DOHH2 (cell line): ENCODE data around the gene EPB41L5.
"Not testable (repeated sequence)": the region's sequence is repeated elsewhere in the genome, so short reads cannot be mapped to it uniquely, and the experiment has no call there.

ENCODE experiments used
- CTCF ChIP-seq: fragments of 200-600 bp; sonication (generic); IDR thresholded peaks from one replicate; pipeline ENCODE4 v1.5.1; 2014; ENCODE audit warnings: antibody characterized with exemption, mild to moderate bottlenecking, low read depth, low read length; ENCODE audit not compliant: poor library complexity, severe bottlenecking
- EZH2phosphoT487 ChIP-seq: fragments of 200-600 bp; sonication (generic); IDR thresholded peaks from 2 replicates; pipeline ENCODE4 v1.6.1; 2017; ENCODE audit warnings: borderline replicate concordance, mild to moderate bottlenecking, antibody characterized with exemption, low read length, moderate library complexity, mixed read lengths

DNA sequence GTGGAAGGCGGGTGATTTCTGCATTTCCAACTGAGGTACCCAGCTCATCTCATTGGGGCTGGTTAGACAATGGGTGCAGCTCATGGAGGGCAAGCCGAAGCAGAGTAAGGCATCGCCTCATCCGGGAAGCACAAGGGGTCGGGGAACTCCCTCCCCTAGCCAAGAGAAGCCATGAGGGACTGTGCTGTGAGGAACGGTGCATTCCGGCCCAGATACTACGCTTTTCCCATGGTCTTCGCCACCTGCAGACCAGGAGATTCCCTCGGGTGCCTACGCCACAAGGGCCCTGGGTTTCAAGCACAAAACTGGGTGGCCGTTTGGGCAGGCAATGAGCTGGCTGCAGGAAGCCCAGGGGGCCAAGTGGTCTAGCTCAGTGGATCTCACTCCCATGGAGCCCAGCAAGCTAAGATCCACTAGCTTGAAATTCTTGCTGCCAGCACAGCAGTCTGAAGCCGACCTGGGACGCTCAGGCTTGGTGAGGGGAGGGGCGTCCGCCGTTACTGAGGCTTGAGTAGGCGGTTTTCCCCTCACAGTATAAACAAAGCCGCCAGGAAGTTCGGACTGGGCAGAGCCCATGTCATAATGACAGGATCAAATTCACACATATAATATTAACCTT lies 55.3 kb downstream of the EPB41L5 start:
- TF ChIP-seq CTCF, EZH2phosphoT487: not testable (repeated sequence)
